DND-41 (cell line): ENCODE measurements around the gene MIPEP.
A peak's percentile ranks its signal among the peaks of the same experiment; 100 is the strongest.

Source experiments
- EZH2 ChIP-seq: IDR thresholded peaks from 3 replicates; pipeline ENCODE4 v1.6.1; 2012; ENCODE audit warnings: borderline replicate concordance, low read depth, mild to moderate bottlenecking, moderate library complexity, low read length, inconsistent platforms; ENCODE audit not compliant: severe bottlenecking
- TF ChIP-seq, protein P1 (sequence below): IDR thresholded peaks from 2 replicates; pipeline ENCODE4 v1.5.1; 2012; ENCODE audit warnings: borderline replicate concordance, low read length, moderate library complexity, mild to moderate bottlenecking; ENCODE audit not compliant: poor library complexity, severe bottlenecking; ENCODE audit errors: extremely low read depth

DNA sequence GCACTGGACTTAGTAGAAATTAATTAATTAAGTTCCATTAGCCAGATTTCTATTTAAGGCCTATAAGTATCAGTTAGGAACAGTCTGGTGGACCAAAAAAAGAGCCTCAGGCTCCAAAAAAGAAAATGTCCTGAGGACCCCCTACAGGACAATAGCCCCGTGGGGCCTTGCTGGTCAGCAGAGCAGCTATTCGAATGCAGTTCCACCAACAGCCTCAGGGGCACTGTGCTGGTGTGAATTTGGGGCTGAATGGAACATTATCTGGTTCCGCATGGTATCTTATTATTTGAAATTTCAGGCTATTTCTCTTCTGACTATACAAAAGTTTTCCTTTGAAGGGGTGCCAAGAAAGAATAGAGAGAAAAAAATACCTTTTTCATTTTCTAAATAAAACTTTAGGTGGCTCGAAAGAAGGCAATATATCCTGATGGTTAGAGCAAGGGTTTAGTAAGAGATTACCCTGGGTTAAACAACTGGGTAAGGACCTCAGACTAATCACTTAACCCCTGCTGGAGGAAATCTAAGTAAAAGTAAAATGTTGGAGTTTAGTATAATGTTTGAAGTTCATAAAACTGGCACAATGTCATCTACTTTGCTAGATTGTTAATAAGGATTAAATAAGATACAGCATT is 147.2 kb downstream of the MIPEP start:
- TF ChIP-seq, protein P1, sequence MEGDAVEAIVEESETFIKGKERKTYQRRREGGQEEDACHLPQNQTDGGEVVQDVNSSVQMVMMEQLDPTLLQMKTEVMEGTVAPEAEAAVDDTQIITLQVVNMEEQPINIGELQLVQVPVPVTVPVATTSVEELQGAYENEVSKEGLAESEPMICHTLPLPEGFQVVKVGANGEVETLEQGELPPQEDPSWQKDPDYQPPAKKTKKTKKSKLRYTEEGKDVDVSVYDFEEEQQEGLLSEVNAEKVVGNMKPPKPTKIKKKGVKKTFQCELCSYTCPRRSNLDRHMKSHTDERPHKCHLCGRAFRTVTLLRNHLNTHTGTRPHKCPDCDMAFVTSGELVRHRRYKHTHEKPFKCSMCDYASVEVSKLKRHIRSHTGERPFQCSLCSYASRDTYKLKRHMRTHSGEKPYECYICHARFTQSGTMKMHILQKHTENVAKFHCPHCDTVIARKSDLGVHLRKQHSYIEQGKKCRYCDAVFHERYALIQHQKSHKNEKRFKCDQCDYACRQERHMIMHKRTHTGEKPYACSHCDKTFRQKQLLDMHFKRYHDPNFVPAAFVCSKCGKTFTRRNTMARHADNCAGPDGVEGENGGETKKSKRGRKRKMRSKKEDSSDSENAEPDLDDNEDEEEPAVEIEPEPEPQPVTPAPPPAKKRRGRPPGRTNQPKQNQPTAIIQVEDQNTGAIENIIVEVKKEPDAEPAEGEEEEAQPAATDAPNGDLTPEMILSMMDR, result peak; percentile 54
- no peak for TF ChIP-seq EZH2
